GM12892 (cell line): ENCODE measurements around the gene OVOL3.

Experiments used
- POLR2A ChIP-seq: IDR thresholded peaks from 2 replicates; pipeline ENCODE4 v1.6.1; 2011; ENCODE audit warnings: low read depth, low read length, control low read depth
- POLR2AphosphoS5 ChIP-seq: IDR thresholded peaks from 2 replicates; pipeline ENCODE4 v1.6.1; 2011; ENCODE audit warnings: low read depth, low read length, control low read depth
- TAF1 ChIP-seq: IDR thresholded peaks from 2 replicates; pipeline ENCODE4 v1.6.1; 2011; ENCODE audit warnings: low read depth, mild to moderate bottlenecking, control low read depth, low read length, borderline replicate concordance

DNA sequence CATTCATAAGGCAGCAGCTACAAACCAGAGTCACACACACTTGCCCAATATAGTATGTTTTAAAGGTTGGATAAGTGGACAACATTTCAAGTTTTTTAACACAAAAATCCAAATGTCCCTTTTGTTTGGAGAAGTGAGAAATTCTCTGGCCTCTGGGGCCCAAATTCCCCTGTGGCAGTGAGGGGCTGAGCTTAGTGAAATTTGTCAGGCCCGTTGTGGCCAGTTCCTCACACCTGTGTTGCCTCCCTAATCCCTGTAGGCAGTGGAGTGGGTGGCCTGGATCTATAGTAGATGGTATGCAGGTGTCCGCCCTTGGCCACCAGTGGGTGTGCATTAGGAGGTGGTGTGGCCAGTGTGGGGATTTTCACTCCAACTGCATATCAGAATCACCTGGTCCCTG, 49.6 kb upstream of the OVOL3 start:
- TF ChIP-seq POLR2A: no peak
- TF ChIP-seq TAF1: no peak
- no peak for TF ChIP-seq POLR2AphosphoS5
